K562 (cell line): ENCODE data around the gene CLK4. TPM values are rescaled to one million over a fixed set of nuclear protein-coding genes. Genes with fewer than 3 reads are reported as not detected.
A peak's percentile ranks its signal among the peaks of the same experiment; 100 is the strongest.

Source experiments
- ASH1L ChIP-seq: fragments of 450-650 bp; IDR thresholded peaks from 2 replicates; pipeline ENCODE4 v1.6.1; 2018; ENCODE audit warnings: borderline replicate concordance, mild to moderate bottlenecking, low read depth; ENCODE audit not compliant: partially characterized antibody
- BMI1 ChIP-seq: fragments of 150-350 bp; IDR thresholded peaks from 2 replicates; pipeline ENCODE4 v1.6.1; 2014; ENCODE audit warnings: low read length
- CBX5 ChIP-seq: IDR thresholded peaks from 2 replicates; pipeline ENCODE4 v1.6.1; 2014; ENCODE audit warnings: low read depth, borderline replicate concordance
- CREM ChIP-seq: IDR thresholded peaks from 2 replicates; pipeline ENCODE4 v1.6.1; 2014; ENCODE audit warnings: antibody characterized with exemption, low read depth
- DNMT1 ChIP-seq: fragments of 450-650 bp; IDR thresholded peaks from 2 replicates; pipeline ENCODE4 v1.6.1; 2016; ENCODE audit warnings: antibody characterized with exemption, mild to moderate bottlenecking
- EP400 ChIP-seq: fragments of 450-650 bp; IDR thresholded peaks from 2 replicates; pipeline ENCODE4 v1.6.1; 2017; ENCODE audit warnings: antibody characterized with exemption, mild to moderate bottlenecking, moderate library complexity
- HNRNPH1 ChIP-seq: fragments of 200-400 bp; formaldehyde crosslinking; optimal IDR thresholded peaks from 2 replicates; pipeline ENCODE3; 2017; ENCODE audit warnings: low read depth, mild to moderate bottlenecking, low read length, moderate library complexity
- JUN ChIP-seq, 2 experiments: sonication (generic) in 1 of 2; formaldehyde crosslinking in 1 of 2; IDR thresholded peaks; 2 replicates each; pipeline versions ENCODE4 v1.6.1 to v1.8.0; 2012 to 2022; ENCODE audit warnings: borderline replicate concordance in 2 of 2, mild to moderate bottlenecking in 2 of 2, improper control_type of control experiment in 1 of 2, low read depth in 1 of 2, low read length in 1 of 2, missing genetic modification reagents in 1 of 2
- KAT7 ChIP-seq: sonication (generic); formaldehyde crosslinking; IDR thresholded peaks from 2 replicates; pipeline ENCODE4 v1.8.0; 2022; ENCODE audit warnings: missing genetic modification reagents, mild to moderate bottlenecking, borderline replicate concordance
- KAT8 ChIP-seq: fragments of 450-650 bp; IDR thresholded peaks from 2 replicates; pipeline ENCODE4 v1.6.1; 2016; ENCODE audit warnings: low read depth, mild to moderate bottlenecking
- MAZ ChIP-seq, 2 experiments: fragments of 450-650 bp in 1 of 2; sonication (generic) in 1 of 2; formaldehyde crosslinking; IDR thresholded peaks in 1 of 2; conservative IDR thresholded peaks in 1 of 2; 2 replicates each; pipeline versions ENCODE4 v1.4.0 to v1.5.0; 2020; ENCODE audit warnings: mild to moderate bottlenecking in 1 of 2, missing genetic modification reagents in 1 of 2
- MTA3 ChIP-seq: fragments of 450-650 bp; formaldehyde crosslinking; IDR thresholded peaks from 2 replicates; pipeline ENCODE4 v1.6.1; 2017; ENCODE audit warnings: mild to moderate bottlenecking, borderline replicate concordance
- NCOA4 ChIP-seq: fragments of 450-650 bp; IDR thresholded peaks from 2 replicates; pipeline ENCODE4 v1.6.1; 2018; ENCODE audit warnings: mild to moderate bottlenecking; ENCODE audit not compliant: partially characterized antibody
- OTX1 ChIP-seq: fragments of 450-650 bp; formaldehyde crosslinking; IDR thresholded peaks from 2 replicates; pipeline ENCODE4 v1.4.0; 2022; ENCODE audit warnings: mild to moderate bottlenecking
- PML ChIP-seq: IDR thresholded peaks from 2 replicates; pipeline ENCODE4 v1.6.1; 2012; ENCODE audit warnings: low read length, inconsistent platforms
- PRDM10 ChIP-seq: fragments of 450-650 bp; IDR thresholded peaks from 2 replicates; pipeline ENCODE4 v1.6.1; 2018; ENCODE audit not compliant: partially characterized antibody
- RUNX1 ChIP-seq: sonication (generic); IDR thresholded peaks from 2 replicates; pipeline ENCODE4 v1.6.1; 2016; ENCODE audit warnings: antibody characterized with exemption, low read depth
- SUPT5H ChIP-seq: fragments of 450-650 bp; IDR thresholded peaks from 2 replicates; pipeline ENCODE4 v1.6.1; 2016
- THAP12 ChIP-seq: fragments of 250-450 bp; sonication (Bioruptor Pico); IDR thresholded peaks from 2 replicates; pipeline ENCODE4 v1.9.0; 2021; ENCODE audit warnings: mild to moderate bottlenecking, inconsistent platforms
- TRIM24 ChIP-seq, 2 experiments: fragments of 450-650 bp; IDR thresholded peaks; 2 replicates each; pipeline ENCODE4 v1.6.1; 2016
- XRCC5 ChIP-seq: fragments of 200-400 bp; formaldehyde crosslinking; IDR thresholded peaks from 2 replicates; pipeline ENCODE4 v1.6.1; 2017; ENCODE audit warnings: low read depth, mild to moderate bottlenecking, low read length
- ZKSCAN1 ChIP-seq: fragments of 150-350 bp; IDR thresholded peaks from 2 replicates; pipeline ENCODE4 v1.6.1; 2016; ENCODE audit warnings: low read depth, low read length
- ZNF12 ChIP-seq: sonication (generic); formaldehyde crosslinking; IDR thresholded peaks from 2 replicates; pipeline ENCODE4 v1.4.0; 2020; ENCODE audit warnings: mild to moderate bottlenecking, missing genetic modification reagents
- ZNF830 ChIP-seq: fragments of 250-450 bp; sonication (Bioruptor Pico); IDR thresholded peaks from 2 replicates; pipeline ENCODE4 v1.5.0; 2021; ENCODE audit warnings: mild to moderate bottlenecking
- polyA plus RNA-seq, 8 experiments: library from polyadenylated mRNA; depleted of rRNA in 4 of 8; stranded (reverse) in 5 of 8; unstranded in 3 of 8; fragments of >200 nt; fragmentation: Nextera tagmentation in 2 of 8; fragmentation: Illumina TruSeq in 1 of 8; extraction: Ambion mirVana in 2 of 8; extraction: Trizol in 1 of 8; gene quantifications; 2 replicates each; pipeline versions ENCODE4 v1.2.1 to v1.2.3, GENCODE V29; 2011 to 2014; ENCODE audit warnings: inconsistent platforms in 1 of 8, missing spikeins in 1 of 8
- total RNA-seq, 7 experiments: library from RNA; depleted of rRNA in 6 of 7; stranded (reverse); fragments of >200 nt in 6 of 7; fragmentation: Illumina TruSeq in 2 of 7; extraction: Trizol in 2 of 7; gene quantifications; 2 replicates each; pipeline versions ENCODE4 v1.2.1 to v1.2.3, GENCODE V29; 2011 to 2021; ENCODE audit warnings: low replicate concordance in 1 of 7

Gene CLK4
- total and polyA plus RNA-seq, 9 of the 15 experiments (the other 6 are each of a cell fraction or from before 2014, with no cell fraction given), result 10.5 to 23.1 (median 13.9) TPM

GRCh38 chr5:178626484-178627258, at the start of gene CLK4 (continued):
- TF ChIP-seq PRDM10 (peak; percentile 7), SUPT5H (peak; percentile 93), JUN (IDR thresholded peaks at IDR 0.05; ENCODE audit: borderline replicate concordance, low read depth, low read length) (no peak), JUN (CRISPR knock-in tag; IDR thresholded peaks at IDR 0.05; ENCODE audit: borderline replicate concordance) (0 out of 2 replicates have a peak, but pooled peaks have one; percentile 60), XRCC5 (peak; percentile 77), ZNF830 (peak; percentile 43; the same call in 1 of the 2 replicates), KAT7 (0 out of 2 replicates have a peak, but pooled peaks have one; percentile 59), BMI1 (no peak), ZNF12 (CRISPR knock-in tag) (peak; percentile 78), ASH1L (no peak), OTX1 (CRISPR knock-in tag) (peak; percentile 56; the same call in 1 of the 2 replicates), TRIM24 (IDR thresholded peaks at IDR 0.05) (peak in 1 of 2 experiments; percentile 9; a peak in 1 of 4 replicates), NCOA4 (peak; percentile 8), RUNX1 (no peak), MAZ (CRISPR knock-in tag; conservative IDR thresholded peaks at IDR 0.05 in 1 of 2, IDR thresholded peaks at IDR 0.05 in 1 of 2) (peak; percentile 66 to 76; a peak in 3 of 4 replicates), DNMT1 (no peak), KAT8 (peak; percentile 88; the same call in 1 of the 2 replicates), MTA3 (0 out of 2 replicates have a peak, but pooled peaks have one; percentile 15), ZKSCAN1 (no peak), HNRNPH1 (no peak), CREM (peak; percentile 92), THAP12 (CRISPR knock-in tag) (0 out of 2 replicates have a peak, but pooled peaks have one; percentile 34), PML (peak; percentile 63; the same call in 1 of the 2 replicates), EP400 (peak; percentile 86), CBX5 (no peak)
